HepG2 (cell line): ENCODE results near the gene DENND5A. TPM values are rescaled to one million over a fixed set of nuclear protein-coding genes. Genes with fewer than 3 reads are reported as not detected.

Source experiments
- CHD2 ChIP-seq: IDR thresholded peaks from 2 replicates; pipeline ENCODE4 v1.6.1; 2011; ENCODE audit warnings: low read depth, low read length, improper control_type of control experiment
- ESRRA ChIP-seq: sonication (generic); formaldehyde crosslinking; IDR thresholded peaks from 2 replicates; pipeline ENCODE4 v1.5.1; 2020; ENCODE audit warnings: mild to moderate bottlenecking, low read depth, missing genetic modification reagents
- FOXP1 ChIP-seq, 2 experiments: fragments of 450-650 bp in 1 of 2; IDR thresholded peaks; 2 replicates each; pipeline ENCODE4 v1.6.1; 2017 to 2018; ENCODE audit warnings: antibody characterized with exemption in 1 of 2
- GATAD2A ChIP-seq: IDR thresholded peaks from 2 replicates; pipeline ENCODE4 v1.6.1; 2016
- HOXA9 ChIP-seq: sonication (generic); formaldehyde crosslinking; IDR thresholded peaks from 2 replicates; pipeline ENCODE4 v1.8.1; 2022; ENCODE audit warnings: missing genetic modification reagents, mild to moderate bottlenecking, moderate library complexity, borderline replicate concordance
- MBD4 ChIP-seq: IDR thresholded peaks from 2 replicates; pipeline ENCODE4 v1.6.1; 2012; ENCODE audit warnings: low read length, inconsistent platforms, borderline replicate concordance
- NFKB2 ChIP-seq: sonication (generic); formaldehyde crosslinking; IDR thresholded peaks from 2 replicates; pipeline ENCODE4 v1.4.0; 2020; ENCODE audit warnings: missing genetic modification reagents, borderline replicate concordance
- PLSCR1 ChIP-seq: sonication (generic); formaldehyde crosslinking; IDR thresholded peaks from 2 replicates; pipeline ENCODE4 v1.5.0; 2020; ENCODE audit warnings: missing genetic modification reagents, mild to moderate bottlenecking, borderline replicate concordance
- SCMH1 ChIP-seq: sonication (generic); formaldehyde crosslinking; IDR thresholded peaks from 2 replicates; pipeline ENCODE4 v1.9.0; 2021; ENCODE audit warnings: missing genetic modification reagents, mild to moderate bottlenecking, borderline replicate concordance
- SP5 ChIP-seq: IDR thresholded peaks from 2 replicates; pipeline ENCODE4 v1.6.1; 2016; ENCODE audit warnings: low read depth, borderline replicate concordance
- TBX2 ChIP-seq: sonication (generic); formaldehyde crosslinking; IDR thresholded peaks from 2 replicates; pipeline ENCODE4 v1.5.0; 2020; ENCODE audit warnings: missing genetic modification reagents, mild to moderate bottlenecking, borderline replicate concordance
- THAP11 ChIP-seq: IDR thresholded peaks from 2 replicates; pipeline ENCODE4 v1.6.1; 2016; ENCODE audit warnings: missing biosample characterization, missing genetic modification reagents
- ZHX1 ChIP-seq: sonication (generic); formaldehyde crosslinking; IDR thresholded peaks from 2 replicates; pipeline ENCODE4 v1.8.1; 2022; ENCODE audit warnings: low read depth, mild to moderate bottlenecking, missing genetic modification reagents
- ZNF124 ChIP-seq: sonication (generic); formaldehyde crosslinking; IDR thresholded peaks from 2 replicates; pipeline ENCODE4 v1.4.0; 2020; ENCODE audit warnings: missing genetic modification reagents
- ZNF256 ChIP-seq: sonication (generic); formaldehyde crosslinking; conservative IDR thresholded peaks from 2 replicates; pipeline ENCODE4 v1.4.0; 2020; ENCODE audit warnings: missing genetic modification reagents
- ZNF720 ChIP-seq: sonication (generic); formaldehyde crosslinking; IDR thresholded peaks from 2 replicates; pipeline ENCODE4 v1.4.0; 2020; ENCODE audit warnings: missing genetic modification reagents
- ZSCAN12 ChIP-seq: sonication (generic); formaldehyde crosslinking; IDR thresholded peaks from 2 replicates; pipeline ENCODE4 v1.9.0; 2021; ENCODE audit warnings: mild to moderate bottlenecking, missing genetic modification reagents
- polyA plus RNA-seq, 8 experiments: library from polyadenylated mRNA; depleted of rRNA in 3 of 8; stranded (reverse) in 7 of 8; unstranded in 1 of 8; fragments of >200 nt; fragmentation: Illumina TruSeq in 4 of 8; extraction: Trizol in 4 of 8; gene quantifications; 2 replicates each; pipeline versions ENCODE4 v1.2.1 to v1.2.3, GENCODE V29; 2011 to 2016; ENCODE audit warnings: low read depth in 4 of 8, missing spikeins in 1 of 8, mixed read lengths in 1 of 8; ENCODE audit not compliant: insufficient read depth in 1 of 8
- total RNA-seq, 5 experiments: library from RNA; depleted of rRNA; stranded (reverse); fragments of >200 nt; fragmentation: Illumina TruSeq; extraction: Trizol; gene quantifications; 2 replicates each; pipeline ENCODE4 v1.2.3, GENCODE V29; 2016; ENCODE audit warnings: low read depth in 1 of 5
- TF ChIP-seq, protein P1 (sequence below), 2 experiments: sonication (generic) in 1 of 2; formaldehyde crosslinking in 1 of 2; IDR thresholded peaks; 2 replicates each; pipeline versions ENCODE4 v1.5.1 to v1.6.1; 2011 to 2020; ENCODE audit warnings: borderline replicate concordance in 1 of 2, low read depth in 1 of 2, low read length in 1 of 2, mild to moderate bottlenecking in 1 of 2, missing genetic modification reagents in 1 of 2, moderate library complexity in 1 of 2
- TF ChIP-seq, protein P2 (sequence below): sonication (generic); formaldehyde crosslinking; IDR thresholded peaks from 2 replicates; pipeline ENCODE4 v1.5.0; 2020; ENCODE audit warnings: mild to moderate bottlenecking, low read depth, missing genetic modification reagents, borderline replicate concordance

DENND5A gene
- total and polyA plus RNA-seq, 2 of the 13 experiments (the other 11 are each of a cell fraction or from before 2014, with no cell fraction given): 63.3 to 145 TPM

GRCh38 chr11:9265211-9266131 is at the start of gene DENND5A (continued):
- TF ChIP-seq ZHX1 (no peak), HOXA9 (no peak), SCMH1 (CRISPR knock-in tag) (no peak), TBX2 (CRISPR knock-in tag) (peak; percentile 52; the same call in 1 of the 2 replicates), THAP11 (CRISPR knock-in tag) (0 out of 2 replicates have a peak, but pooled peaks have one; percentile 52), GATAD2A (CRISPR knock-in tag) (no peak; the same call in 1 of the 2 replicates), ESRRA (0 out of 2 replicates have a peak, but pooled peaks have one; percentile 37), MBD4 (no peak), ZSCAN12 (CRISPR knock-in tag) (no peak), NFKB2 (peak; percentile 27; the same call in 1 of the 2 replicates), ZNF124 (CRISPR knock-in tag) (peak; percentile 39; the same call in 1 of the 2 replicates), PLSCR1 (CRISPR knock-in tag) (no peak), ZNF256 (no peak), CHD2 (no peak), ZNF720 (CRISPR knock-in tag) (no peak), FOXP1 (IDR thresholded peaks at IDR 0.05) (no peak), FOXP1 (CRISPR knock-in tag; IDR thresholded peaks at IDR 0.05) (no peak), SP5 (CRISPR knock-in tag) (peak; percentile 63; the same call in 1 of the 2 replicates)
- TF ChIP-seq, protein P1, sequence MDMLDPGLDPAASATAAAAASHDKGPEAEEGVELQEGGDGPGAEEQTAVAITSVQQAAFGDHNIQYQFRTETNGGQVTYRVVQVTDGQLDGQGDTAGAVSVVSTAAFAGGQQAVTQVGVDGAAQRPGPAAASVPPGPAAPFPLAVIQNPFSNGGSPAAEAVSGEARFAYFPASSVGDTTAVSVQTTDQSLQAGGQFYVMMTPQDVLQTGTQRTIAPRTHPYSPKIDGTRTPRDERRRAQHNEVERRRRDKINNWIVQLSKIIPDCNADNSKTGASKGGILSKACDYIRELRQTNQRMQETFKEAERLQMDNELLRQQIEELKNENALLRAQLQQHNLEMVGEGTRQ (IDR thresholded peaks at IDR 0.05; ENCODE audit: low read depth, low read length): no peak
- TF ChIP-seq, protein P1 (CRISPR knock-in tag; IDR thresholded peaks at IDR 0.05; ENCODE audit: borderline replicate concordance): no peak
- TF ChIP-seq, protein P2, sequence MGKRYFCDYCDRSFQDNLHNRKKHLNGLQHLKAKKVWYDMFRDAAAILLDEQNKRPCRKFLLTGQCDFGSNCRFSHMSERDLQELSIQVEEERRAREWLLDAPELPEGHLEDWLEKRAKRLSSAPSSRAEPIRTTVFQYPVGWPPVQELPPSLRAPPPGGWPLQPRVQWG (CRISPR knock-in tag): no peak
